Hematopoietic multipotent progenitor cell treated with erythropoietin and hydrocortisone succinate and interleukin-3 and kit ligand, for 17 days (in vitro differentiated cells): ENCODE measurements around the gene PPP1CC.

Source experiments
- DNase-seq: peaks from one replicate; pipeline ENCODE4 v3.0.0-alpha.2; 2015; ENCODE audit warnings: low spot score

Gene PPP1CC

GRCh38 chr12:110687396-110688169 lies 55.1 kb downstream of the PPP1CC start:
- no peak for DNase-seq

GRCh38 chr12:110686294-110686903 lies 56.3 kb downstream of the PPP1CC start:
- no peak for DNase-seq

GRCh38 chr12:110684312-110684836 lies 58.3 kb downstream of the PPP1CC start:
- DNase-seq: no peak

GRCh38 chr12:110683888-110684287 lies 58.8 kb downstream of the PPP1CC start:
- no peak for DNase-seq

GRCh38 chr12:110680032-110680431 lies 62.7 kb downstream of the PPP1CC start:
- DNase-seq: no peak

- DNase-seq: no peak
Measured at GRCh38 chr12:110679201-110679600, 63.5 kb downstream of the PPP1CC start.

- no peak for DNase-seq
Measured at GRCh38 chr12:110677982-110678381, 64.7 kb downstream of the PPP1CC start.

GRCh38 chr12:110677206-110677911 lies 65.3 kb downstream of the PPP1CC start:
- DNase-seq: no peak

- DNase-seq: no peak
Measured at GRCh38 chr12:110676171-110676570, 66.5 kb downstream of the PPP1CC start.

- DNase-seq: no peak
Measured at GRCh38 chr12:110670161-110670701, 72.5 kb downstream of the PPP1CC start.
